ENCODE data around the gene ZNF398. TPM values are rescaled to one million over a fixed set of nuclear protein-coding genes. Genes with fewer than 3 reads are reported as not detected.

Gene ZNF398
- total and polyA plus RNA-seq, 9 of the 15 experiments (the other 6 are each of a cell fraction or from before 2014, with no cell fraction given) = 4.0 to 18.6 (median 10.4) TPM

DNA sequence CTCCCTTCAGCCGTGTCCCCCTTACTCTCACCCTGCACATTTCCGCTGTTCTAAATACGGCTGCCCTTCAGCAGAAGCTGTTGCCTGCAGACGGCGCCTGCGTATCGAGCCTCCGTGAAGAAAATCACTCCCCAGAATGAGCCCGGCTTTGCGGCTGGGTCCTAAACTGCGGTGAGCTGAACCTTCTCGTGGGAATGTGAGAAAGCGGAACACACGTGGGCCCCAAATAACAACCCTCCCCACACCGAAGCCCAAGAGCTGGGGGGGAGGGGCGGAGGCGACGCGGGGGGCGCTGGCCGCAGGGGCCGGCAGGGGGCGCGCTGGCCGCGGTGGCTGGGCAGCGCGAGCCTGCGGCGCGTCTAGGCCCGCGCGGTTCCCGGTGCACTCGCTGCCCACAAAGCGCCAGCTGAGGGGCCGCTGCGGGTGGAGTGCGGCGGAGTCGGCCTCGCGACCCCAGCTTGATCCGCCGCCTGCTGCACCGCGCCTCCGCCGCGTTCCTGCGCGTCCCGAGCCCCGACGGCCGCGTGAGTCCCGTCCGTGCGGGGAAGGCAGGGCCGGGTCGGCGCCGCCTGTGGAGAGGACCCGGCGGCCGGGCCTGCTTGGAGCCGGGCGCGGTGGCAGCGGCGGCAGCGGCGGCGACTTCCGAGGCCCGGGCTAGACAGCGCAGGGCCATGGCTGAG is at the start of gene ZNF398 (continued):
- TF ChIP-seq, protein P1, sequence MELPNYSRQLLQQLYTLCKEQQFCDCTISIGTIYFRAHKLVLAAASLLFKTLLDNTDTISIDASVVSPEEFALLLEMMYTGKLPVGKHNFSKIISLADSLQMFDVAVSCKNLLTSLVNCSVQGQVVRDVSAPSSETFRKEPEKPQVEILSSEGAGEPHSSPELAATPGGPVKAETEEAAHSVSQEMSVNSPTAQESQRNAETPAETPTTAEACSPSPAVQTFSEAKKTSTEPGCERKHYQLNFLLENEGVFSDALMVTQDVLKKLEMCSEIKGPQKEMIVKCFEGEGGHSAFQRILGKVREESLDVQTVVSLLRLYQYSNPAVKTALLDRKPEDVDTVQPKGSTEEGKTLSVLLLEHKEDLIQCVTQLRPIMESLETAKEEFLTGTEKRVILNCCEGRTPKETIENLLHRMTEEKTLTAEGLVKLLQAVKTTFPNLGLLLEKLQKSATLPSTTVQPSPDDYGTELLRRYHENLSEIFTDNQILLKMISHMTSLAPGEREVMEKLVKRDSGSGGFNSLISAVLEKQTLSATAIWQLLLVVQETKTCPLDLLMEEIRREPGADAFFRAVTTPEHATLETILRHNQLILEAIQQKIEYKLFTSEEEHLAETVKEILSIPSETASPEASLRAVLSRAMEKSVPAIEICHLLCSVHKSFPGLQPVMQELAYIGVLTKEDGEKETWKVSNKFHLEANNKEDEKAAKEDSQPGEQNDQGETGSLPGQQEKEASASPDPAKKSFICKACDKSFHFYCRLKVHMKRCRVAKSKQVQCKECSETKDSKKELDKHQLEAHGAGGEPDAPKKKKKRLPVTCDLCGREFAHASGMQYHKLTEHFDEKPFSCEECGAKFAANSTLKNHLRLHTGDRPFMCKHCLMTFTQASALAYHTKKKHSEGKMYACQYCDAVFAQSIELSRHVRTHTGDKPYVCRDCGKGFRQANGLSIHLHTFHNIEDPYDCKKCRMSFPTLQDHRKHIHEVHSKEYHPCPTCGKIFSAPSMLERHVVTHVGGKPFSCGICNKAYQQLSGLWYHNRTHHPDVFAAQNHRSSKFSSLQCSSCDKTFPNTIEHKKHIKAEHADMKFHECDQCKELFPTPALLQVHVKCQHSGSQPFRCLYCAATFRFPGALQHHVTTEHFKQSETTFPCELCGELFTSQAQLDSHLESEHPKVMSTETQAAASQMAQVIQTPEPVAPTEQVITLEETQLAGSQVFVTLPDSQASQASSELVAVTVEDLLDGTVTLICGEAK (IDR thresholded peaks at IDR 0.05) = peak; percentile 59; the same call in 1 of the 2 replicates
- TF ChIP-seq, protein P1 (CRISPR knock-in tag; IDR thresholded peaks at IDR 0.05) = no peak
- TF ChIP-seq CC2D1A (IDR thresholded peaks at IDR 0.05) = 0 out of 2 replicates have a peak, but pooled peaks have one; percentile 19
- TF ChIP-seq ELF1 (tag; IDR thresholded peaks at IDR 0.05) = peak; percentile 71
- TF ChIP-seq RHOXF2B (CRISPR knock-in tag; conservative IDR thresholded peaks at IDR 0.05) = no peak
- no peak for TF ChIP-seq ARID1B (IDR thresholded peaks at IDR 0.05)
- no peak for TF ChIP-seq ZNF668 (CRISPR knock-in tag; IDR thresholded peaks at IDR 0.05)
- 0 out of 2 replicates have a peak, but pooled peaks have one; percentile 19 for TF ChIP-seq TRIM28 (IDR thresholded peaks at IDR 0.05)
- TF ChIP-seq NEUROD1 (IDR thresholded peaks at IDR 0.05; ENCODE audit: borderline replicate concordance, low read depth, low read length, partially characterized antibody) = no peak
- TF ChIP-seq ZNF551 (CRISPR knock-in tag; IDR thresholded peaks at IDR 0.05) = no peak
- TF ChIP-seq, protein P2, sequence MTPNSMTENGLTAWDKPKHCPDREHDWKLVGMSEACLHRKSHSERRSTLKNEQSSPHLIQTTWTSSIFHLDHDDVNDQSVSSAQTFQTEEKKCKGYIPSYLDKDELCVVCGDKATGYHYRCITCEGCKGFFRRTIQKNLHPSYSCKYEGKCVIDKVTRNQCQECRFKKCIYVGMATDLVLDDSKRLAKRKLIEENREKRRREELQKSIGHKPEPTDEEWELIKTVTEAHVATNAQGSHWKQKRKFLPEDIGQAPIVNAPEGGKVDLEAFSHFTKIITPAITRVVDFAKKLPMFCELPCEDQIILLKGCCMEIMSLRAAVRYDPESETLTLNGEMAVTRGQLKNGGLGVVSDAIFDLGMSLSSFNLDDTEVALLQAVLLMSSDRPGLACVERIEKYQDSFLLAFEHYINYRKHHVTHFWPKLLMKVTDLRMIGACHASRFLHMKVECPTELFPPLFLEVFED (CRISPR knock-in tag; conservative IDR thresholded peaks at IDR 0.05) = peak; percentile 60; the same call in 1 of the 2 replicates
- no peak for TF ChIP-seq PURB (CRISPR knock-in tag; IDR thresholded peaks at IDR 0.05; ENCODE audit: low read depth)
- no peak for TF ChIP-seq RBM14 (IDR thresholded peaks at IDR 0.05; ENCODE audit: borderline replicate concordance, insufficient read depth, low read depth, low read length)
- no peak for TF ChIP-seq NFXL1 (CRISPR knock-in tag; IDR thresholded peaks at IDR 0.05)
- no peak for TF ChIP-seq ZBTB8A (IDR thresholded peaks at IDR 0.05; ENCODE audit: partially characterized antibody)
- TF ChIP-seq ZNF707 (CRISPR knock-in tag; conservative IDR thresholded peaks at IDR 0.05) = no peak
- no peak for TF ChIP-seq TAL1 (IDR thresholded peaks at IDR 0.05)
- no peak; the same call in 1 of the 2 replicates for TF ChIP-seq ETV5 (CRISPR knock-in tag; IDR thresholded peaks at IDR 0.05; ENCODE audit: low read depth)
- TF ChIP-seq SRF (CRISPR knock-in tag; IDR thresholded peaks at IDR 0.05) = 0 out of 4 replicates have a peak, but pooled peaks of 1 of the 2 experiments have one; percentile 10
- TF ChIP-seq ZNF212 (CRISPR knock-in tag; IDR thresholded peaks at IDR 0.05) = no peak

Measured in K562 (cell line).